Fibroblast of the aortic adventitia (primary cell): ENCODE measurements around the gene MBD3L2B. TPM values are rescaled to one million over a fixed set of nuclear protein-coding genes. Genes with fewer than 3 reads are reported as not detected.

ENCODE experiments used
- DNase-seq: peaks from one replicate; pipeline ENCODE4 v3.0.0-alpha.2; 2010; ENCODE audit warnings: low read depth
- H3K4me3 ChIP-seq: 2 replicates; pipeline ENCODE4 v1.5.1; 2011; ENCODE audit warnings: low read depth, mild to moderate bottlenecking, control low read depth, low read length, moderate library complexity
- total RNA-seq: library from RNA; depleted of rRNA; stranded (reverse); fragments of >200 nt; gene quantifications from 2 replicates; pipeline ENCODE4 v1.2.3, GENCODE V29; 2012; ENCODE audit warnings: low replicate concordance
- TF ChIP-seq, protein P1 (sequence below): IDR thresholded peaks from 2 replicates; pipeline ENCODE4 v1.5.1; 2011; ENCODE audit warnings: mild to moderate bottlenecking, low read length, control low read depth, inconsistent platforms; ENCODE audit not compliant: insufficient read depth

The MBD3L2B gene
- total RNA-seq, 1 donor = not detected

DNA sequence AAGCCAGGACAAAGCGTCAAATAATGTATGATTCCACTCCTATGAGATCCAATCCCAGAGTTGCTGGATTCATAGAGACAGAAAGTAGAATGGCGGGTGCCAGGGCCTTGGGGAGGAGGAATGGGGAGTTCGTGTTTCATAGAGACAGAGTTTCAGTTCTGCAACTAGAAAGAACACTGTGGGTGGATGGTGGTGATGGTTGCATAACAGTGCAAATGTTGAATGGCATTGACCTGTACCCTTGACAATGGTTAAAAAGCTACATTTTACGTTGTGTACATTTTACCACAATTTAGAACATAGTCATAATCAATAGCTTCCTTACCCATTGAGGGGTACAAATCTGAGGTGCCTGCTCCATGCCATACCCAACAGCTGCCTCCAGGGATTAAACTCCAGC lies 33.4 kb downstream of the MBD3L2B start:
- no peak for DNase-seq
- TF ChIP-seq, protein P1, sequence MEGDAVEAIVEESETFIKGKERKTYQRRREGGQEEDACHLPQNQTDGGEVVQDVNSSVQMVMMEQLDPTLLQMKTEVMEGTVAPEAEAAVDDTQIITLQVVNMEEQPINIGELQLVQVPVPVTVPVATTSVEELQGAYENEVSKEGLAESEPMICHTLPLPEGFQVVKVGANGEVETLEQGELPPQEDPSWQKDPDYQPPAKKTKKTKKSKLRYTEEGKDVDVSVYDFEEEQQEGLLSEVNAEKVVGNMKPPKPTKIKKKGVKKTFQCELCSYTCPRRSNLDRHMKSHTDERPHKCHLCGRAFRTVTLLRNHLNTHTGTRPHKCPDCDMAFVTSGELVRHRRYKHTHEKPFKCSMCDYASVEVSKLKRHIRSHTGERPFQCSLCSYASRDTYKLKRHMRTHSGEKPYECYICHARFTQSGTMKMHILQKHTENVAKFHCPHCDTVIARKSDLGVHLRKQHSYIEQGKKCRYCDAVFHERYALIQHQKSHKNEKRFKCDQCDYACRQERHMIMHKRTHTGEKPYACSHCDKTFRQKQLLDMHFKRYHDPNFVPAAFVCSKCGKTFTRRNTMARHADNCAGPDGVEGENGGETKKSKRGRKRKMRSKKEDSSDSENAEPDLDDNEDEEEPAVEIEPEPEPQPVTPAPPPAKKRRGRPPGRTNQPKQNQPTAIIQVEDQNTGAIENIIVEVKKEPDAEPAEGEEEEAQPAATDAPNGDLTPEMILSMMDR = no peak

DNA sequence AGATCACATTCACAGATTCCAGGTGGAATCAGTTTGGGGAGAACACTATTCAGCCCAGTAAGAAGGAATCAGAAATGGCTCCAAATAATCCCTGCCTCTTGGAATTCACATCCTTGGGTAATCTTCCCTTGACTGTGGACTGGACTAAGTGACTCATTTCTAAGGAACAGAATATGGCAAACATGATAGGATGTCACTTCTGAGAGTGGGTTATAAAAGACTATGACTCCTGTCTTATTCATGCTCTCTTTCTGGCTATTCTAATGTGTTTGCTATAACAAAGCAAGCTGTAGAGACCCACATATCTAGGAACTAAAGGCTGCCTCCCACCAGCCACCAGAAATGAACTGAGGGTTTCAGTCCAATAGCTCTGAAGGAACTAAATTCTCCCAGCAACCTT lies 37.8 kb downstream of the MBD3L2B start:
- DNase-seq = no peak
- TF ChIP-seq, protein P1 = no peak

More for the DNA sequence above, 33.4 kb downstream of the MBD3L2B start:
- no peak overlapping the region for H3K4me3 ChIP-seq

DNA sequence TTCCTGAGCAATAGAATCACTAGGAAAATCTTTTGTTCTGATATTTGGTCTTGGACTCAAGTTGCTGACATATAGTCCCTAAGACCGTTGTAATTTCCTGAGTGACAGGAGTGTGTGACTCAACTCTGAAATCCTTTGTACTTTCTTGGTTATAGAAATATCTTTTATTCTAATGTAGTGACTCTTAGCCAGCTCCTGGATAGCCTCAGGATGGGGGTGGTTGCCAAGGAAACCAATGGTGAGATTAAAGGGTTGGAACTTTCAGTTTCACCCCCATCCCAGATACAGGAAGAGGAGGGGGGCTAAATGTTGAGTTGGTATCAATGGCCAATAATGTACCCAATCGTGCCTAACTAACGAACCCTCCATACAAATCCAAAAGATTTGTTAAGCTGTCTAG lies 41.8 kb downstream of the MBD3L2B start:
- TF ChIP-seq, protein P1 = no peak
- no peak overlapping the region for H3K4me3 ChIP-seq
- DNase-seq = no peak

More for the DNA sequence above, 37.8 kb downstream of the MBD3L2B start:
- no peak overlapping the region for H3K4me3 ChIP-seq

DNA sequence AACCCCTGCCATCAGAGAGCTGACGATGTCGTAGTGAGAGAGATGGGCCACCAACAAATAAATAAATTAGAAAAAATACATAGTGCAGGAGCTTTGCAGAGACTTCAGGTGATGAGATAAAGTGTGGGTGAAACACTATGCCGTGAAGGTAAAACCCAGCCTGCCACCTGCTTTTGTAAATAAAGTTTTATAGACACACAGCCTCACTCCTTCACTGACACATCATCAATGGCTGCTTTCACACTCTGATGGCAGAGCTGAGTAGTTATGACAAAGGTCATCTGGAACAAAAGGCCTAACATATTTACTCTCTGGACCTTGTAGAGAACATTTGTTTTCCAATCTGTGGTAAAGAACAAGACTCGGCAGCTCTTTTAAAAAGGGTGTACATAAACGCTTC lies 45.0 kb downstream of the MBD3L2B start:
- no peak for DNase-seq
- no peak overlapping the region for H3K4me3 ChIP-seq
- TF ChIP-seq, protein P1 = no peak

DNA sequence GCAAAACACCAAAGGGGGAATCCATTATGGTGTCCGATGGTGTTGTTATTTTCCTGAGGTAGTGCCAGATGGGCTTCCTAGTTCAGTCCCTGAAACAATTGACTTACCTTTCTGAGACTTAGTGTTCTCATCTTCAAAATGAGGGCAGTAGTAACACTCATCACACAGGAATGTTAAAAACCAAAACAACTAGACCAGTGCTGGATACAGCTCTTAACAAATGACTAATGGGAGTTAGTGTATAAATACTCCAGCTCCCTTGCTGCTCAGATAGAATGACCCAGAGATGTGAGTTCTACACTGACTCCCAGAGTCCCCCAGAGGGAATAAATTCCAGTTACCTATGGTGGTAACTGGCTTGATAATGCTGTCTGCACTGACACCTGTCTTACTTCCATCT lies 49.9 kb downstream of the MBD3L2B start:
- TF ChIP-seq, protein P1 = no peak
- no peak overlapping the region for H3K4me3 ChIP-seq
- DNase-seq = no peak

DNA sequence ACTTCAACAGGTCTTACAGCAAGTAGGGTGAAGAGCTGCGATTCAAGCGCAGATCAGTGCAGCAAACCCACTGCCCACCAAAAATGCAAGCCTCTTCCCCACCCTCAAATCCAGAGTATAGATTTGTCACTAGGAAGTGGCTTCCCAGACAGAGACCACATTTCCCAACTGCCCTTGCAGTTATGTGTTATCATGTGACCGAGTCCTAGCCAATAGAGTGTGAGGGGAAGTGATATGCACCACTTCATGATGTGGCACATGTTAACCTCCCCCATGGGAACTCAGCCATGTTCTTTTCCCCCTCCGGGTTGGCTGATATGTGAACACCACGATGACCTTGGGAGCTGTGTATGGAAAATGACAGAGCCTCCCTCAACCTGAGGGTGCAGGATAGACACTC lies 50.8 kb downstream of the MBD3L2B start:
- TF ChIP-seq, protein P1 = no peak
- H3K4me3 ChIP-seq = no peak overlapping the region
- DNase-seq = no peak

DNA sequence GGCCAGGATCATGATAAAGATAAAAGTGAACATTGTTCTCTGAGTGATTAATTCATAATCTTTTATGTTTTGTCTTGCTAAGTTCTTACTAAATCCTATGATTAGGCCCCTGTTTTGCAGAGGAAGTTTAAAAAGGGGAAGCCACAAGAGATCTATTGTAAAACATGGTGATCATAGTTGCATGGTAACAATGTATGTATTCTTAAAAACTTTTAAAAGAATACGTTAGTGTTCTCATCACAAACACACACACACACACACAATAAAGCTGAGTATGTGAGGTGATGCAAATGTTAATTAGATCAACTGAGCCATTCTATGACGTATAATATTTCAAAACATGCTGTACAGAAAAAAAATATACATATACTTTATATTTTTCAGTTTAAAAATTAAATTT lies 51.2 kb downstream of the MBD3L2B start:
- TF ChIP-seq, protein P1 = no peak
- no peak for DNase-seq
- H3K4me3 ChIP-seq = no peak overlapping the region
